Measurements from ENCODE around the gene ARRB2.

DNA sequence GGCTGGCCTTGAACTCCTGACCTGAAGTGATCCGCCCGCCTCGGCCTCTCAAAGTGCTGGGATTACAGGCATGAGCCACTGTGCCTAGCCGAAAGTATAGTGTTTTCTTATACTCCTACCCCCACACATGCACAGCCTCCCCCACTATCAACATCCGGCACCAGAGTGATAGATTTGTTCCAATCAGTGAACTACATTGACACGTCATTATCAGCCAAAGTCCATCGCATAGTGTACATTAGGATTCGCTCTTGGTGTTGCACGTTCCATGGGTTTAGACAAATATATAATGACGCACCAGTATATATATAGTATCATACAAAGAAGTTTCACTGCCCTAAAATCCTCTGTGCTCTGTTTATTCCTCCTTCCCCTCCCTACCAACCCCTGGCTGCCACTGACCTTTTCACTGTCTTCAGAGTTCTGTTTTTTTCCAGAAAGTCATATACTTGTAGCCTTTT lies 49.4 kb downstream of the ARRB2 start:
- TF ChIP-seq EZH2 (IDR thresholded peaks at IDR 0.05; ENCODE audit: insufficient read depth, poor library complexity, severe bottlenecking) (no peak), EZH2phosphoT487 (IDR thresholded peaks at IDR 0.05; ENCODE audit: insufficient read depth, low read depth) (no peak)
